ENCODE data around the gene FAM221B. TPM values are rescaled to one million over a fixed set of nuclear protein-coding genes. Genes with fewer than 3 reads are reported as not detected.
A peak's percentile ranks its signal among the peaks of the same experiment; 100 is the strongest.

The FAM221B gene
- total RNA-seq, 1 donor from 2014 or later = 1.2 TPM

GRCh38 chr9:35847792-35848572, 19.4 kb upstream of the FAM221B start:
- peak; percentile 88 for DNase-seq (ENCODE audit: low spot score)

GRCh38 chr9:35845824-35846771, 17.6 kb upstream of the FAM221B start:
- DNase-seq (ENCODE audit: low spot score) = no peak

- DNase-seq (ENCODE audit: low spot score) = peak; percentile 96
These were observed 16.2 kb upstream of the FAM221B start for GRCh38 chr9:35844628-35845270.

- no peak for DNase-seq (ENCODE audit: low spot score)
These were observed 14.3 kb upstream of the FAM221B start for GRCh38 chr9:35842795-35843194.

- no peak for DNase-seq (ENCODE audit: low spot score)
These were observed 13.7 kb upstream of the FAM221B start for GRCh38 chr9:35842020-35842745.

GRCh38 chr9:35841645-35841900, 13.0 kb upstream of the FAM221B start:
- DNase-seq (ENCODE audit: low spot score) = no peak

GRCh38 chr9:35840881-35841644, 12.5 kb upstream of the FAM221B start:
- DNase-seq (ENCODE audit: low spot score) = no peak

- no peak for DNase-seq (ENCODE audit: low spot score)
These were observed 11.4 kb upstream of the FAM221B start for GRCh38 chr9:35839926-35840325.

- DNase-seq (ENCODE audit: low spot score) = no peak
These were observed 8.1 kb upstream of the FAM221B start for GRCh38 chr9:35836595-35836994.

GRCh38 chr9:35835766-35836165, 7.2 kb upstream of the FAM221B start:
- DNase-seq (ENCODE audit: low spot score) = no peak

GRCh38 chr9:35835216-35835632, 6.7 kb upstream of the FAM221B start:
- no peak for DNase-seq (ENCODE audit: low spot score)

GRCh38 chr9:35834260-35835215, 6.0 kb upstream of the FAM221B start:
- DNase-seq (ENCODE audit: low spot score) = no peak

GRCh38 chr9:35832814-35833213, 4.3 kb upstream of the FAM221B start:
- DNase-seq (ENCODE audit: low spot score) = no peak

GRCh38 chr9:35831040-35831439, 2.5 kb upstream of the FAM221B start:
- no peak for DNase-seq (ENCODE audit: low spot score)

- no peak for DNase-seq (ENCODE audit: low spot score)
These were observed 1.2 kb upstream of the FAM221B start for GRCh38 chr9:35829764-35830096.

- DNase-seq (ENCODE audit: low spot score) = peak; percentile 98
These were observed 692 bp upstream of the FAM221B start, which contains the start of gene TMEM8B for GRCh38 chr9:35829084-35829763. TMEM8B (plus strand) TSS chr9:35829228; CDS start chr9:35829448, 220 bp downstream.

GRCh38 chr9:35827486-35827885, 1.0 kb downstream of the FAM221B start:
- peak; percentile 25 for DNase-seq (ENCODE audit: low spot score)

GRCh38 chr9:35826071-35826701, 2.3 kb downstream of the FAM221B start:
- peak; percentile 82 for DNase-seq (ENCODE audit: low spot score)

GRCh38 chr9:35822926-35823325, 5.6 kb downstream of the FAM221B start:
- DNase-seq (ENCODE audit: low spot score) = no peak

All from umbilical cord (tissue), 2 donors.